ENCODE results near the gene CYP27B1. TPM values are rescaled to one million over a fixed set of nuclear protein-coding genes. Genes with fewer than 3 reads are reported as not detected.
A peak's percentile ranks its signal among the peaks of the same experiment; 100 is the strongest.
"Not testable (repeated sequence)": the region's sequence is repeated elsewhere in the genome, so short reads cannot be mapped to it uniquely, and the experiment has no call there.

The CYP27B1 gene
- polyA plus RNA-seq, 1 experiment: 0.29 TPM

GRCh38 chr12:57777367-57777766 lies 10.5 kb upstream of the CYP27B1 start:
- no peaks in the 10 kb centered on the region; the same call in 1 of the 2 replicates for H3K9me3 ChIP-seq (ENCODE audit: control insufficient read depth, insufficient read depth, low read length)
- no peak for DNase-seq (ENCODE audit: low read depth, low spot score)
- ChIA-PET POLR2A (no interaction called here), CTCF (interaction anchor here (0.9 kb wide), 1 partner anchor 26 kb away, joined by 6 read pairs; no protein-coding TSS in a partner anchor)
- H3K27ac ChIP-seq (ENCODE audit: low read depth, low read length): no peak overlapping the region
- TF ChIP-seq, protein P1, sequence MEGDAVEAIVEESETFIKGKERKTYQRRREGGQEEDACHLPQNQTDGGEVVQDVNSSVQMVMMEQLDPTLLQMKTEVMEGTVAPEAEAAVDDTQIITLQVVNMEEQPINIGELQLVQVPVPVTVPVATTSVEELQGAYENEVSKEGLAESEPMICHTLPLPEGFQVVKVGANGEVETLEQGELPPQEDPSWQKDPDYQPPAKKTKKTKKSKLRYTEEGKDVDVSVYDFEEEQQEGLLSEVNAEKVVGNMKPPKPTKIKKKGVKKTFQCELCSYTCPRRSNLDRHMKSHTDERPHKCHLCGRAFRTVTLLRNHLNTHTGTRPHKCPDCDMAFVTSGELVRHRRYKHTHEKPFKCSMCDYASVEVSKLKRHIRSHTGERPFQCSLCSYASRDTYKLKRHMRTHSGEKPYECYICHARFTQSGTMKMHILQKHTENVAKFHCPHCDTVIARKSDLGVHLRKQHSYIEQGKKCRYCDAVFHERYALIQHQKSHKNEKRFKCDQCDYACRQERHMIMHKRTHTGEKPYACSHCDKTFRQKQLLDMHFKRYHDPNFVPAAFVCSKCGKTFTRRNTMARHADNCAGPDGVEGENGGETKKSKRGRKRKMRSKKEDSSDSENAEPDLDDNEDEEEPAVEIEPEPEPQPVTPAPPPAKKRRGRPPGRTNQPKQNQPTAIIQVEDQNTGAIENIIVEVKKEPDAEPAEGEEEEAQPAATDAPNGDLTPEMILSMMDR (IDR thresholded peaks at IDR 0.05; ENCODE audit: low read depth, low read length): no peak
- no peaks in the 10 kb centered on the region for H3K27me3 ChIP-seq (ENCODE audit: control insufficient read depth, insufficient read depth, low read length)
- no peak overlapping the region for H3K4me3 ChIP-seq (ENCODE audit: low read depth, low read length)

GRCh38 chr12:57776247-57776587 lies 9.3 kb upstream of the CYP27B1 start:
- POLR2A ChIA-PET: no interaction called here
- CTCF ChIA-PET: no interaction called here
- no peaks in the 10 kb centered on the region; the same call in 1 of the 2 replicates for H3K9me3 ChIP-seq (ENCODE audit: control insufficient read depth, insufficient read depth, low read length)
- TF ChIP-seq, protein P1 (IDR thresholded peaks at IDR 0.05; ENCODE audit: low read depth, low read length): no peak
- H3K4me3 ChIP-seq (ENCODE audit: low read depth, low read length): no peak overlapping the region
- no peak overlapping the region for H3K27ac ChIP-seq (ENCODE audit: low read depth, low read length)
- no peaks in the 10 kb centered on the region for H3K27me3 ChIP-seq (ENCODE audit: control insufficient read depth, insufficient read depth, low read length)
- DNase-seq (ENCODE audit: low read depth, low spot score): no peak

GRCh38 chr12:57775563-57776246 lies 8.8 kb upstream of the CYP27B1 start:
- TF ChIP-seq, protein P1 (IDR thresholded peaks at IDR 0.05; ENCODE audit: low read depth, low read length): 0 out of 2 replicates have a peak, but pooled peaks have one; percentile 6
- no peaks in the 10 kb centered on the region; the same call in 1 of the 2 replicates for H3K9me3 ChIP-seq (ENCODE audit: control insufficient read depth, insufficient read depth, low read length)
- POLR2A ChIA-PET: no interaction called here
- H3K4me3 ChIP-seq (ENCODE audit: low read depth, low read length): no peak overlapping the region
- CTCF ChIA-PET: no interaction called here
- no peak overlapping the region for H3K27ac ChIP-seq (ENCODE audit: low read depth, low read length)
- no peaks in the 10 kb centered on the region for H3K27me3 ChIP-seq (ENCODE audit: control insufficient read depth, insufficient read depth, low read length)
- no peak for DNase-seq (ENCODE audit: low read depth, low spot score)

DNA sequence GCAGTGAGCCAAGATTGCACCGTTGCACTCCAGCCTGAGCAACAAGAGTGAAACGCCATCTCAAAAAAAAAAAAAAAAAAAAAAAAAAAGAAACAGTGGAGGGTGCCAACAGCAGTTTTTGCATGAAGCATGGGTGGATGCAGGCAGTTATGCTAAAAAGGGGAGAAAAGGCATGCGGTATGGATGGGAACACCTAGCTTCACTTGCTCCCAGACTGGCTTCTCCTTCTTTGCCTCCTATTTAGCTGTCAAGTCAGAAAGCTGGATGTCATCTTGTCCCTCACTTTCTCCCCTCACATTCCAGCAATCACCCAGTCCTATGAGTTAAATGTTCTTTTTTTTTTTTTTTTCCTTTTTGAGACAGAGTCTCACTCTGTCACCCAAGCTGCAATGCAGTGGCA lies 8.2 kb upstream of the CYP27B1 start:
- H3K27me3 ChIP-seq (ENCODE audit: control insufficient read depth, insufficient read depth, low read length): no peaks in the 10 kb centered on the region
- TF ChIP-seq, protein P1 (IDR thresholded peaks at IDR 0.05; ENCODE audit: low read depth, low read length): no peak
- H3K9me3 ChIP-seq (ENCODE audit: control insufficient read depth, insufficient read depth, low read length): no peaks in the 10 kb centered on the region; the same call in 1 of the 2 replicates
- no peak for DNase-seq (ENCODE audit: low read depth, low spot score)
- ChIA-PET POLR2A (no interaction called here), CTCF (interaction anchor here (1.8 kb wide), 1 partner anchor 8 kb away, joined by 6 read pairs; the partner anchor contains the start of gene TSFM)
- H3K27ac ChIP-seq (ENCODE audit: low read depth, low read length): no peak overlapping the region
- H3K4me3 ChIP-seq (ENCODE audit: low read depth, low read length): no peak overlapping the region

DNA sequence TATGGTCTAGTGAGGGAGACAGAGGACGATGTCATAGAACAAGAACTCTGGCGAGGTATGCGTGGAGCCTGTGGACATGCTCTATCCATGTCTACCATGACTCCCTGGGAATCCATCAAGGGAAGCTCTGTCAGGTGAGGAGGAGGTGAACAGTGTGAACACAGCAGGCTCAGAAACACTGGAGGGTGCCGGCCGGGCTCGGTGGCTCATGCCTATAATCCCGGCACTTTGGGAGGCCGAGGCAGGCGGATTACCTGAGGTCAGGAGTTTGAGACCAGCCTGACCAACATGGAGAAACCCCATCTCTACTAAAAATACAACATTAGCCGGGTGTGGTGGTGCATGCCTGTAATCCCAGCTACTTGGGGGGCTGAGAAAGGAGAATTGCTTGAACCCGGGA lies 7.8 kb upstream of the CYP27B1 start:
- H3K27ac ChIP-seq (ENCODE audit: low read depth, low read length); H3K27me3 ChIP-seq (ENCODE audit: control insufficient read depth, insufficient read depth, low read length); DNase-seq (ENCODE audit: low read depth, low spot score); H3K4me3 ChIP-seq (ENCODE audit: low read depth, low read length); H3K9me3 ChIP-seq (ENCODE audit: control insufficient read depth, insufficient read depth, low read length); POLR2A ChIA-PET: not testable (repeated sequence)
- CTCF ChIA-PET: interaction anchor here (1.8 kb wide), 1 partner anchor 8 kb away, joined by 6 read pairs; the partner anchor contains the start of gene TSFM

Measured in AG04450 (cell line).